AG09319 (cell line): ENCODE results near the gene GPT2.

ENCODE experiments used
- DNase-seq: peaks from one replicate; pipeline ENCODE4 v3.0.0-alpha.2; 2010; ENCODE audit warnings: low read depth; ENCODE audit errors: extremely low read depth
- CTCF ChIP-seq: IDR thresholded peaks from 2 replicates; pipeline ENCODE4 v1.5.1; 2011; ENCODE audit warnings: low read depth, mild to moderate bottlenecking, inconsistent platforms, low read length, moderate library complexity

The GPT2 gene, protein sequence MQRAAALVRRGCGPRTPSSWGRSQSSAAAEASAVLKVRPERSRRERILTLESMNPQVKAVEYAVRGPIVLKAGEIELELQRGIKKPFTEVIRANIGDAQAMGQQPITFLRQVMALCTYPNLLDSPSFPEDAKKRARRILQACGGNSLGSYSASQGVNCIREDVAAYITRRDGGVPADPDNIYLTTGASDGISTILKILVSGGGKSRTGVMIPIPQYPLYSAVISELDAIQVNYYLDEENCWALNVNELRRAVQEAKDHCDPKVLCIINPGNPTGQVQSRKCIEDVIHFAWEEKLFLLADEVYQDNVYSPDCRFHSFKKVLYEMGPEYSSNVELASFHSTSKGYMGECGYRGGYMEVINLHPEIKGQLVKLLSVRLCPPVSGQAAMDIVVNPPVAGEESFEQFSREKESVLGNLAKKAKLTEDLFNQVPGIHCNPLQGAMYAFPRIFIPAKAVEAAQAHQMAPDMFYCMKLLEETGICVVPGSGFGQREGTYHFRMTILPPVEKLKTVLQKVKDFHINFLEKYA

DNA sequence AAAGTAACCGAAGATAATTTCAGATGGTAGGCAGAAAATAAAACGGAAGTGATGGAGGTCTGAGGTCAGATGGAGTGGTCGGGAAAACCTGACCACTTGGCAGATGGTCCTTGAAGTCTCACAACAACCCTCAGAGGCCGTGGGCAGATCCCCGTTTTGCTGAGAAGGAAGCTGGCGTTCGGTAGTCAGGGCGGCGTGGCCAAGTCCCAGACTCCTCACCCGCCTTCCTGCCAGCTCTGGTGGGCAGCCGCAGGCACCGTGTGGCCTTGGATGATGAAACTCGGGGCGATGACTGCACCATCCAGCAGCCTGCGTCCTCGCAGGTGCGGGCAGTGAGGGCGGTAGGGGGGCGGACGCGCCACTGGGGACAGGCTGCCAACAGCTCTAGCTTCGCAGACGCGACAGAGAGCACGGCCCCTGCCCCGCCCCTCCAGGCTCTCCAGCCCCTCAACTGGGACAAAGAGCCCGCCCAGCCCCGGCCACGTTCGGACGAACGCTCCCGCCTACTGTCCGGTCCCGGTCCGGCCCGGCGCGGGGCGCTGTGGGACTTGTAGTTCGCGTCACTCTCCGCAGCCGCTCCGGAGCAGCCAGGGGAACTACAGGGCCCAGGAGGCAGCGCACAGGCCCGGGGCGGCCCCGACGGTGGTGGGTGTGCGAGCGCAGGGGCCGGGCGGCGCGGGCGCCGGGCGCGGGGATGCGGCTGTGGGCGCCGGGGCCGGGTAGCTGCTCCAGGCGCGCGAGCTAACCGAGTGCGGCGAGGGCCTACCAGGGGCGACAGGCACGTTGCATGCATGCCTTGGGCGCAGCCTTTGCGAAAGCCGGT, at the start of gene GPT2:
TSS of gene GPT2 (plus strand) at position 673 of the 823 bp plus-strand sequence. CDS start 354 bp downstream, outside the sequence.
- TF ChIP-seq CTCF = no peak

DNA sequence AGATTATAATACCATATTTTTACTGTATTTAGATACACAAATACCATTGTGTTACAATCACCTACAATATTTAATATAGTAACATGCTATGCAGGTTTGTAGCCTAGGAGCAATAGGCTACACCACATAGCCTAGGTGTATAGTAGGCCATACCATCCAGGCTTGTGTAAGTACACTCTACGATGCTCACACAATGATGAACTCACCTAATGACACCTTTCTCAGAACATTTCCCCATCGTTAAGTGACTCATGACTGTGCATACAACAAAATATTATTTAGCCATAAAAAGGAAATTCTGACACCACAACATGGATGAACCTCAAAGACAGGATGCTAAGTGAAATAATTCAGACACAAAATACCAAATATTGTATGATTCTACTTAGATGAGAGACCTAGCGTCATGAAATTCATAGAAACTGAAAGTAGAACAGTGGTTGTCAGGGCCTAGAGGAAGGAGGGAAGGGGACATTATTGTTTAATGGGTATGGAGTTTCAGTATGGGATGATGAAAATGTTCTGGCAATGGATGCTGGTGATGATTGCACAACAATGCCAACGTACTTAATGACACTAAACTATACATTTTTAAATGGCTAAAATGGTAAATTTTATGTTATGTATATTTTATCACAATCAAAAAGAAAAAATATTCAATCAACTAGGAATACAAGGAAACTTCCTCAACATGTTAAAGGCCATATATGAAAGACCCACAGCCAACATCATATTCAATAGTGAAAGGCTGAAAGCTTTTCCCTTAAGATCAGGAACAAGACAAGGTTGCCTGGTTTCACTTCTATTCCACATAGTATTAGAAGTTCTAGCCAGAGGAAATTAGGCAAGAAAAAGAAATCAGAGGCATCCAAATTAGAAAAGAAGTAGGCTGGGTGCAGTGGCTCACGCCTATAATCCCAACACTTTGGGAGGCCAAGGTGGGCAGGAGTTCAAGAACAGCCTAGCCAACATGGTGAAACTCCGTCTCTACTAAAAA, 47.3 kb upstream of the GPT2 start:
- DNase-seq = no peak
- no peak for TF ChIP-seq CTCF

More for the DNA sequence above, at the start of gene GPT2:
- peak; percentile 88 for DNase-seq

- DNase-seq = no peak
- no peak for TF ChIP-seq CTCF
Observed at GRCh38 chr16:46839986-46840443, 44.1 kb upstream of the GPT2 start.

GRCh38 chr16:46842192-46842895, 41.8 kb upstream of the GPT2 start:
- no peak for DNase-seq
- no peak for TF ChIP-seq CTCF

DNA sequence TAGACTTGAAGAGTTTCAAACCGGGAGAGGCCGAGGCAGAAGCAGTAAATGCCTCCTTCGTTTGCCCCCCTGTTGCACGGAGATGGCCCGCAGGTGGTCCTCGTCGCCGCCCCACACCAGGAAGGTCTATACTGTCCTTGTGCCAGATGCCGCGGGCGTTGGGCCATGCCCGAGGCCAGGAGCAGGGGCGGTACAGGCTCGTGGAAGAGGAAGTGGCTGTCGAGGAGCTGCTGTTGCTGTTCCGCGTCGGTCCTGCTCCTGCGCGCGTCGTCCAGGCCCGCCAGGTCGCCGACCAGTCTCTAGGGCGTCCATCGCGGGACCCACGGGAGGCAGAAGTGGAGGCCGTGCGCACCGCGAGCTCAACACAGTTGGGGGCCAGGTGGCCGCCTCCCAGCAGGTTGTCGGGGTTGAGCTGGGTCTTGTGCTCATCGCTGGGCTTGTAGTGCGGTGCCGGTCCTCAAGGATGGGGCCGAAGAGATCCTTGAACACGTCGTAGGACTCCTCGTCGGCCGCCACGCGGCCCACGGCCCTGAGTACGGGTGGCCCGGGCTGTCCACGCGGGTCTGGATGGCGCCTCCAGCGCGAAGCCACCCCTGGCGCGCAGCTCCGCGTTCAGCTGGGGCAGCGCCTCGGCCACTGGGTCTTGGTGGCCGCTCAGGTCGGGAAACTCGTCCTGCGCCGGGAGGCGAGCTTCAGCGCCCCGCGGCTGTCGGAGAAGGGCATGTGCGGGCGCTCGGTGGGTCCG, 40.1 kb upstream of the GPT2 start:
- DNase-seq = no peak
- no peak for TF ChIP-seq CTCF

DNA sequence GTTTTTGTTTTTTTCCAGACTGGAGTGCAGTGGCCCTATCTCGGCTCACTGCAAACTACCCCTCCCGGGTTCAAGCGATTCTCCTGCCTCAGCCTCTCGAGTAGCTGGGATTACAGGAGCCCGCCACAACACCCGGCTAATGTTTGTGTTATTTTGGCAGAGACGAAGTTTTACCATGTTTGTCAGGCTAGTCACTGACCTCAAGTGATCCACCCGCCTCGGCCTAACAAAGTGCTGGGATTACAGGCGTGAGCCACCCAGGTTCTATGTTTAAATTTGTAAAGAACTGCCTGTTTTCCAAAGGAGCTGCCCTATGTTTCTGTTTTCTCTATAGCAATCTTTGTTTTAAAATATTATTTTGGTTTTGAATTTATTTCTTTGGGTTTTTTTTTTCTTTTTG, 39.4 kb upstream of the GPT2 start:
- no peak for DNase-seq
- no peak for TF ChIP-seq CTCF
